Pancreas (tissue), 10 donors: ENCODE measurements around the gene NCK2. TPM values are rescaled to one million over a fixed set of nuclear protein-coding genes. Genes with fewer than 3 reads are reported as not detected.
A peak's percentile ranks its signal among the peaks of the same experiment; 100 is the strongest.

Source experiments
- ATAC-seq, 4 donors: fragments of 200-7000 bp; cut with Tn5 transposase; one replicate each; pipeline versions ENCODE4 v1.8.0 to v1.9.1; 2020; ENCODE audit warnings: mild to moderate bottlenecking in 4 of 4, moderate library complexity in 4 of 4
- DNase-seq, 6 donors: peaks; one replicate each; pipeline ENCODE4 v3.0.0-alpha.2; 2020
- FAIRE-seq: peaks from 2 replicates; lab custom pipeline; 2012; peaks lifted over from hg19 to GRCh38; lab: Jason Lieb, UNC
- H3K27ac ChIP-seq, 4 donors: fragments of 200-600 bp; sonication (generic); 1 replicate in 3 of 4; 2 replicates in 1 of 4; pipeline versions ENCODE4 v1.5.0 to v1.8.0; 2020
- H3K27me3 ChIP-seq, 4 donors: fragments of 200-600 bp; one replicate each; pipeline ENCODE4 v1.8.0; 2021
- H3K36me3 ChIP-seq, 3 donors: fragments of 200-600 bp; sonication (generic) in 1 of 3; one replicate each; pipeline versions ENCODE4 v1.5.0 to v1.8.0; 2020 to 2021
- H3K4me1 ChIP-seq, 3 donors: fragments of 200-600 bp; one replicate each; pipeline ENCODE4 v1.8.0; 2021
- H3K4me3 ChIP-seq, 4 donors: fragments of 200-600 bp; sonication (generic) in 2 of 4; one replicate each; pipeline versions ENCODE4 v1.5.0 to v1.8.0; 2020 to 2021
- H3K9me3 ChIP-seq, 4 donors: fragments of 200-600 bp; one replicate each; pipeline ENCODE4 v1.8.0; 2021
- WGBS, 2 donors: extraction: QIAGEN DNeasy Blood & Tissue Kit; methylation state at CpG; one replicate each; pipeline ENCODE4 v1.1.7; 2013; 5-methylcytosine and 5-hydroxymethylcytosine counted together
- intact Hi-C, 3 donors: fragments of 100-400 bp; cut with DNase I; formaldehyde crosslinking; loops; one replicate each; pipeline versions ENCODE4 v1.11.1 to v1.14.2; 2022
- polyA plus RNA-seq, 2 donors: library from polyadenylated mRNA; stranded (reverse); fragments of 200-250 nt; gene quantifications; one replicate each; pipeline ENCODE4 v1.2.3, GENCODE V29; 2013
- total RNA-seq, 6 donors: library from RNA; stranded (reverse); fragmentation: NEBNext Ultra II Directional in 4 of 6; extraction: Animal tissue kit (Norgen Biotek cat#: 25700) in 4 of 6; gene quantifications; one replicate each; pipeline versions ENCODE4 v1.2.1 to v1.2.4, GENCODE V29; 2021 to 2023
- TF ChIP-seq, protein P1 (sequence below), 4 donors: fragments of 200-600 bp; sonication (generic) in 3 of 4; IDR thresholded peaks; one replicate each; pipeline versions ENCODE4 v1.5.0 to v1.8.0; 2021; ENCODE audit warnings: antibody characterized with exemption in 4 of 4
- donor health status: healthy with polysubstance abuse.
- donor health status: DM: no; HTN: no; CAD: no; lungs with moderate emphysema.
- donor health status: DM: no; HTN: no; CAD: no.
- donor health status: control.
- donor health status: control.
- donor health status: Bipolar disorder and iron deficiency.
- donor health status: DM: yes; HTN: yes; CAD: no.
- donor health status: DM: no; HTN: no; CAD: no.
- donor health status: DM: no; HTN: no; CAD: no.
- donor health status: DM: yes; HTN: yes; CAD: no.

Gene NCK2
- total and polyA plus RNA-seq, 8 donors, result 28.4 to 57.6 (median 31.2) TPM

DNA sequence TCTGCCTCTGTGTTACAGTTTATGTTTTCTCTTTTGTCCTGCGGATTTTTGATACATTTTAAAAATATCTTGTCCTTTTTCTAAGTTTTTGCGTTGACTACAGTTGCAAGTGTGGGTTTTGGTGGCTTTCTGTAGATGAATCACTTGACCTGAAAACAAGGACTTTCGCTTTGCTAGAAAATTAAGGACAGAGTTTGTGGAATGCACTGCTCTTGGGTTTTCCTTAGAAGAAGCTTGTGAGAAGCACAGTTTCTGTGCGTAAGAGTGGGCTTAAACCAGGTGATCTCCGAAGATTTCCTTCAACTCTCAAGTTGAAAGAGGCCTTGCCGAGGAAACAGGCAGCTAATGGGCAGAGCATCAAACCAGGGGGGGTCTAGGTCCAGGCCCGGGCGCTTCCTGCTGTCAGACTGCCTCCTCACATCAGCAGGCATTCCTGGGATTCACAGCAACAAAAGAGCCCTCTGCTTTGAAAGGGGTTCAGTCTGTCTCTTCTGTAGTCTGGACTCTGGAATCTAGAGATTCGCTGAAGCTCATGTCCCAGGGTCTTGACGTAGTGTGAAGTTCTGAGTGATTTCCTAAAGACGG is 17.3 kb downstream of the NCK2 start:
- Histone ChIP-seq H3K27me3 (no peaks in the 10 kb centered on the region), H3K4me3 (no peak overlapping the region), H3K36me3 (no peaks in the 10 kb centered on the region), H3K9me3 (no peaks in the 10 kb centered on the region), H3K4me1 (peaks cover 0 to 8% (median 5%) of the 10 kb centered on the region in 3 donors), H3K27ac (peak overlapping the region in 2 of 4 donors; percentile 7 to 28)
- intact Hi-C loops, result no loop called here
- DNase-seq (no peak), FAIRE-seq (no peak), ATAC-seq (peak in 1 of 4 donors; percentile 38)
- TF ChIP-seq, protein P1, sequence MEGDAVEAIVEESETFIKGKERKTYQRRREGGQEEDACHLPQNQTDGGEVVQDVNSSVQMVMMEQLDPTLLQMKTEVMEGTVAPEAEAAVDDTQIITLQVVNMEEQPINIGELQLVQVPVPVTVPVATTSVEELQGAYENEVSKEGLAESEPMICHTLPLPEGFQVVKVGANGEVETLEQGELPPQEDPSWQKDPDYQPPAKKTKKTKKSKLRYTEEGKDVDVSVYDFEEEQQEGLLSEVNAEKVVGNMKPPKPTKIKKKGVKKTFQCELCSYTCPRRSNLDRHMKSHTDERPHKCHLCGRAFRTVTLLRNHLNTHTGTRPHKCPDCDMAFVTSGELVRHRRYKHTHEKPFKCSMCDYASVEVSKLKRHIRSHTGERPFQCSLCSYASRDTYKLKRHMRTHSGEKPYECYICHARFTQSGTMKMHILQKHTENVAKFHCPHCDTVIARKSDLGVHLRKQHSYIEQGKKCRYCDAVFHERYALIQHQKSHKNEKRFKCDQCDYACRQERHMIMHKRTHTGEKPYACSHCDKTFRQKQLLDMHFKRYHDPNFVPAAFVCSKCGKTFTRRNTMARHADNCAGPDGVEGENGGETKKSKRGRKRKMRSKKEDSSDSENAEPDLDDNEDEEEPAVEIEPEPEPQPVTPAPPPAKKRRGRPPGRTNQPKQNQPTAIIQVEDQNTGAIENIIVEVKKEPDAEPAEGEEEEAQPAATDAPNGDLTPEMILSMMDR (IDR thresholded peaks at IDR 0.05), result no peak
- 79 to 81% methylated on average over 11 of the region's 11 CpGs for WGBS, 2 donors

DNA sequence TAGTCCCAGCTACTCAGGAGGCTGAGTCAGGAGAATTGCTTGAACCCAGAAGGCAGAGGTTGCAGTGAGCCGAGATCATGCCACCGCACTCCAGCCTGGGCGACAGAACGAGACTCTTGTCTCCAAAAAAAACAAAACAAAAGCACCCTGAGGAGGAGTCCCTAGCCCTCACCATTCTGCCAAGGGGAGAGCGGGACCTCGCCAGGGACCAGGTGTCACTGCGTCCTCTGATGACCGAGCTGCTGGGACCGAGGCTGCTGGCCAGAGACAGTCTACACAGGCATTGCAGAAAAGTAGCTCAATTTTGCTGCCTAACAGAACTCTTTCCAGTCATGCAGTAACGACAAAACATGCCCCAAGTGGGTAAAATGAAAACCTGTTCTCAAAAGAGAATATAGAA is 18.4 kb downstream of the NCK2 start:
- Histone ChIP-seq H3K27me3 (no peaks in the 10 kb centered on the region), H3K4me1 (peaks cover 0 to 5% (median 5%) of the 10 kb centered on the region in 3 donors), H3K4me3 (no peak overlapping the region), H3K27ac (no peak overlapping the region), H3K36me3 (no peaks in the 10 kb centered on the region), H3K9me3 (no peaks in the 10 kb centered on the region)
- 81 to 83% methylated on average over 10 of the region's 10 CpGs for WGBS, 2 donors
- FAIRE-seq (no peak), DNase-seq (no peak), ATAC-seq (no peak)
- TF ChIP-seq, protein P1 (IDR thresholded peaks at IDR 0.05), result no peak
- intact Hi-C loops, result no loop called here

DNA sequence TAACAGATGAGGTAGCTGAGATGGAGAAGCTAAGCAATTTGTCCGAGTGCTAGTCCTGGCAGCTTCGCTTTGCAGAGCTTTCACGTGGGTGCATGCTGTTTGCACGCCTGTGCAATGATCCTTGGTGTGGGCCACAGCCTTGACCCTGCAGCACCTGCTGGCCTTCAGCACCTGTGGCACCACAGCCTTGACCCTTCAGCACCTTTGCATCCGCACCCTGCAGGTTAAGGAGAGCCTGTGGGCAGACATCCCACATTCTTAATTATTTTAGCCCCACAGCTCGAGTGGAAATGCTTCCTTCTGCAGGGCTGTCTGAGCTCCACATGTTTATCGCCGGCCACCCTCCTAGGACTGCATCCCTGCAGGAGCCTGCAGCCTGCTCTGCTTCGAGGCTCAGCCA is 19.3 kb downstream of the NCK2 start:
- intact Hi-C loops, result no loop called here
- H3K9me3 ChIP-seq, result no peaks in the 10 kb centered on the region

DNA sequence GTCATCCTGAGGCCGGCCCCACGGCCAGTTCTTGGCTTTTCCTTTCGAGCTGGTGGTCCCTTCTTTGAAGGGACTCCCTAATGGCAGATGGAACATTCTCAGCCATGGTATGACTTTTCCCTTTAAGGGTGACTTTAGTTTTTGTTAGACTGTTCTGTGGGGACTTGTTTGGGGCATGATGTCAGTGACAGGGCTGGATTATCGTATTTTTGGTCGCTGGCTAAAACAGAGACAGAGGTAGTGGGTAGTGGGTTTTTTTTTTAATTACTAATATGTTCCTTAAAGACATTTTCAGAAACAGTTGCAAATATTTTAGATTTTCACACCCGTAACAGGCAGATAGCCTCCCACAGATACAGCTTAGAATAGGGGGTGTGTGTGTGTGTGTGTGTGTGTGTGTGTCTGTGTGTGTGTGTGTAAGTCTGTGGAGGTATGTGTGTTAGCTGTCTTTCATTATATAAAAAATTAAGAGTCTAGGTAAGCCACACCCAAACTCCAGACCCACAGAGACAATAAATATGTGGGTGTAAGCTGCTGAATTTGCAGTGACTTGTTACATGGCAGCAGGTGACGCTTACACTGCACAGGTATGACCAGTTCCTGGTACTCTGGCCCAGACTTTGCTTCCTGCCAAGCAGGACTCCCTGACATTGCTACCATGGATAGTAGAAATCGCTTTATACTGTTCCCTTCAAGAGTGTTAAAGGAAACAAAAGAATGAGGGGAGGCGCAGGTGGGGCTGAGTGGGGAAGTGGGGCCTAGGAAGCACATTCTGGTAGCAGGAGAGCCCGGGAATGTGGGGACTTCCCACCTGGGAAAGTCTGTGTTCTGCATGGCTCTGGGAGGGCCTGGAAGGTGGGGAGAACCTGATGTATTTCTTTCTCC is 20.9 kb downstream of the NCK2 start:
- intact Hi-C loops, result no loop called here
- peak in 3 of 4 donors; percentile 69 to 76 (median 69) for ATAC-seq

More for the DNA sequence above, 19.3 kb downstream of the NCK2 start:
- H3K36me3 ChIP-seq, result no peaks in the 10 kb centered on the region
- TF ChIP-seq, protein P1 (IDR thresholded peaks at IDR 0.05), result no peak
- no peak overlapping the region for H3K27ac ChIP-seq
- peaks cover 0 to 5% (median 5%) of the 10 kb centered on the region in 3 donors for H3K4me1 ChIP-seq
- 60 to 64% methylated on average over 9 of the region's 9 CpGs for WGBS, 2 donors
- FAIRE-seq (no peak), DNase-seq (no peak), ATAC-seq (no peak)
- H3K4me3 ChIP-seq, result no peak overlapping the region
- no peaks in the 10 kb centered on the region for H3K27me3 ChIP-seq

More for the DNA sequence above, 20.9 kb downstream of the NCK2 start:
- Histone ChIP-seq H3K36me3 (no peaks in the 10 kb centered on the region), H3K27me3 (no peaks in the 10 kb centered on the region), H3K4me1 (peaks cover 0 to 5% (median 5%) of the 10 kb centered on the region in 3 donors), H3K27ac (peak overlapping the region in 2 of 4 donors; percentile 46 to 52), H3K4me3 (no peak overlapping the region), H3K9me3 (no peaks in the 10 kb centered on the region)
- TF ChIP-seq, protein P1 (IDR thresholded peaks at IDR 0.05), result no peak
- WGBS, 2 donors, result 85 to 92% methylated on average over 10 of the region's 10 CpGs
- DNase-seq (no peak), FAIRE-seq (no peak)
